Vagina (tissue), 2 donors: ENCODE measurements around the gene RUFY4. TPM values are rescaled to one million over a fixed set of nuclear protein-coding genes. Genes with fewer than 3 reads are reported as not detected.
"Not testable (repeated sequence)": the region's sequence is repeated elsewhere in the genome, so short reads cannot be mapped to it uniquely, and the experiment has no call there.

Source experiments
- DNase-seq, 2 donors: peaks; one replicate each; pipeline ENCODE4 v3.0.0-alpha.2; 2017; ENCODE audit errors: extremely low spot score in 2 of 2
- H3K27ac ChIP-seq: fragments of 200-600 bp; sonication (generic); one replicate; pipeline ENCODE4 v1.5.1; 2019
- H3K27me3 ChIP-seq: fragments of 200-600 bp; sonication (generic); one replicate; pipeline ENCODE4 v1.5.1; 2019
- H3K36me3 ChIP-seq, 2 donors: fragments of 200-600 bp; sonication (generic); one replicate each; pipeline ENCODE4 v1.5.1; 2017 to 2019
- H3K4me1 ChIP-seq: fragments of 200-600 bp; sonication (generic); one replicate; pipeline ENCODE4 v1.5.1; 2019
- H3K4me3 ChIP-seq, 2 donors: fragments of 200-600 bp; sonication (generic); 1 replicate in 1 of 2; 2 replicates in 1 of 2; pipeline ENCODE4 v1.5.1; 2016 to 2019
- H3K9me3 ChIP-seq: fragments of 200-600 bp; sonication (generic); one replicate; pipeline ENCODE4 v1.5.1; 2019
- POLR2A ChIP-seq, 2 donors: fragments of 450-650 bp; IDR thresholded peaks; one replicate each; pipeline ENCODE4 v1.6.1; 2017; ENCODE audit warnings: antibody characterized with exemption in 2 of 2, mild to moderate bottlenecking in 2 of 2, moderate library complexity in 2 of 2
- POLR2AphosphoS5 ChIP-seq, 2 donors: sonication (generic); formaldehyde crosslinking; IDR thresholded peaks; one replicate each; pipeline ENCODE4 v1.9.0; 2017; ENCODE audit warnings: antibody characterized with exemption in 2 of 2, mild to moderate bottlenecking in 2 of 2, low read depth in 1 of 2; ENCODE audit not compliant: insufficient read depth in 1 of 2
- intact Hi-C: fragments of 100-400 bp; cut with DNase I; formaldehyde crosslinking; loops from one replicate; pipeline ENCODE4 v1.15.1; 2023
- total RNA-seq: library from RNA; depleted of rRNA; stranded (reverse); fragments of >200 nt; gene quantifications from one replicate; pipeline ENCODE4 v1.2.3, GENCODE V29; 2016
- TF ChIP-seq, protein P1 (sequence below), 3 experiments: fragments of 450-650 bp in 2 of 3; fragments of 200-600 bp in 1 of 3; sonication (generic) in 1 of 3; IDR thresholded peaks; one replicate each; pipeline ENCODE4 v1.5.1; 2017 to 2019; ENCODE audit warnings: antibody characterized with exemption in 3 of 3, mild to moderate bottlenecking in 2 of 3, moderate library complexity in 2 of 3

The RUFY4 gene
- total RNA-seq, 1 donor from 2014 or later = not detected

DNA sequence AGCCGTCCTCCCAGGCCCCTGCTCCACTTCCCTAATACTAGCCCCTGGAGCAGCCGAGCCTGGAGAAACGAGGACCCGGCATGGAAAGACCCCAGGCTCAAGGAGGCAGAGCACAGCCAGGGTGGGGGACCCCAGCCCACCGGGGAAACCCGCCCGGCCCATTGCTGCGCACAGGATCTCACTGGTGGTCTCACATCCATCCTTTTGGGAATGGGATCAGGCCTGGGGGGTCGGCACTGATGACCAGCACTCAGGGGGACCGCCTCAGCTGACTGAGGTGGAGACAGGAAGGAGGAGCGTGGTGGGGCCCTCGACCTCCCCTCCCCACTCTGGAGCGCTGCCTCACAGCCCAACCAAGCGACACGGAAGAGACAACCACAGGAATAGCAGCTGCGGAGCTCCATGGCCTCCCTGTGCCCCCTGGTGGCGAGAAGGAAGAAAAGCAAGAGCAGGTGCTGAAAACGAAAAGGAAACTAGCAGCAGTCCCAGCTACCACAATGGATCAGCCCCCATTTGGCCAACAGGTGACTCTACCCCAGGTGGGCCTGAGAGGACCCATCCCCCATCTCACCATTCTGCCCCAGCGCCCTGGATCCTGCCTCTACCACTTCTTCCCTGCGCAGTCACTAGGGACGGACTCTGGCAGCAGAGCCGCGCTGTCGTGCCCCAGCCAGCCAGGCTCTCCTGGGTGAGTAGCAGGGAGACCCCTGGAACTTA lies 34.4 kb upstream of the RUFY4 start:
- intact Hi-C loops = loop anchor here (5.0 kb wide), 1 partner anchor 247 kb away; no protein-coding TSS in a partner anchor
- not testable (repeated sequence) for DNase-seq, H3K9me3 ChIP-seq, H3K27ac ChIP-seq, H3K27me3 ChIP-seq, H3K36me3 ChIP-seq
- TF ChIP-seq, protein P1, sequence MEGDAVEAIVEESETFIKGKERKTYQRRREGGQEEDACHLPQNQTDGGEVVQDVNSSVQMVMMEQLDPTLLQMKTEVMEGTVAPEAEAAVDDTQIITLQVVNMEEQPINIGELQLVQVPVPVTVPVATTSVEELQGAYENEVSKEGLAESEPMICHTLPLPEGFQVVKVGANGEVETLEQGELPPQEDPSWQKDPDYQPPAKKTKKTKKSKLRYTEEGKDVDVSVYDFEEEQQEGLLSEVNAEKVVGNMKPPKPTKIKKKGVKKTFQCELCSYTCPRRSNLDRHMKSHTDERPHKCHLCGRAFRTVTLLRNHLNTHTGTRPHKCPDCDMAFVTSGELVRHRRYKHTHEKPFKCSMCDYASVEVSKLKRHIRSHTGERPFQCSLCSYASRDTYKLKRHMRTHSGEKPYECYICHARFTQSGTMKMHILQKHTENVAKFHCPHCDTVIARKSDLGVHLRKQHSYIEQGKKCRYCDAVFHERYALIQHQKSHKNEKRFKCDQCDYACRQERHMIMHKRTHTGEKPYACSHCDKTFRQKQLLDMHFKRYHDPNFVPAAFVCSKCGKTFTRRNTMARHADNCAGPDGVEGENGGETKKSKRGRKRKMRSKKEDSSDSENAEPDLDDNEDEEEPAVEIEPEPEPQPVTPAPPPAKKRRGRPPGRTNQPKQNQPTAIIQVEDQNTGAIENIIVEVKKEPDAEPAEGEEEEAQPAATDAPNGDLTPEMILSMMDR (IDR thresholded peaks at IDR 0.05) = peak in 2 of 3 experiments; percentile 33 to 52
- H3K4me1 ChIP-seq = peaks cover 12% of the 10 kb centered on the region
- H3K4me3 ChIP-seq = peak overlapping the region in 1 of 2 donors; percentile 10

DNA sequence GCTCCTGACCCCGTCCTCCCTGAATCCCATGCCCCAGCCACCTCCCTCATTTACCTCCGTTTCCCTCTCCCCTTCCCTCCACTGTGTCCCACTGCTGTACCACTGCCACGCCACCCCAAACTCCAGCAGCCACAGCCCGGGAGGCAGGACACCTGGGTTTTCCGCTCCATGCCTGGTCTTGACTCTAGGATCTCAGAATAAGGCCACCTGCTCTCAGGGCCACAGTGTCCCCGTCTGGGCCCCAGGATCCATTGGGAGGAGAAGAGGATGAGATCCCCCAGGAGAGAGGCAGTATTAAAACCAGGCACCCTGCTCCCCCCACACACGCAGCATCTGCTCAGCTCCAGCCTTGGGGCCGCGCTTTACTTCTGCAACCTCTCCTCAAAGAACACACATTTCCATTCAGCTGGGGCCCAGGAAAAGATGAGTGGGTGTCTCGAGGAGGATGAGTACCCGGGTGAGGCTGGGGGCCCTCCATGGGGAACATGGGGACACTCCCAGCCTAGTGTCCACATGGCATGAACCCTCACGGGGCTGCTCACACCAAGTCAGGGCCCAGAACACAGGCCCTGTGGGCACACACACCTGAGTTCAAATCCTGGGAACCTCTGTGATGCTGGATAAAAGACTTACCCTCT lies 33.5 kb upstream of the RUFY4 start:
- no peaks in the 10 kb centered on the region for H3K27me3 ChIP-seq
- intact Hi-C loops = no loop called here

DNA sequence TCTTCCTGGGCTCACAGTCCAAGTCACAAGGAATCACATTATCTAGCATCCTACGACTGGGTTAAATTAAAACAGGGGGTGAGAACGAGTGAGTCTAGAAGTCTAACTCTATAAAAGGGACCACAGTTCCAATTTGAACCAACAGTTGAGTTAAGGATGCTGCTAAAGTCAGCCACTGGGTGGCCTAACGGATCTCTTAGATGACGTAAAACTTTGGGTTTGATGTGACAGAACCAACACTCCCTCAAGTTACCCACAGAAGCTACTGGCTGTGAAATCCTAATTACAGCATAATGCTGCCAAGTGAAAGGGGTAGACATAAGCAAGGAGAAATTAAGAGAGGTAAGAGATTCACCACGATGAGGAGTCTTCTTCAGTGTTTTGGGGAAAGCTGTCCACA lies 32.7 kb upstream of the RUFY4 start:
- Histone ChIP-seq H3K4me1 (peaks cover 12% of the 10 kb centered on the region), H3K4me3 (no peak overlapping the region), H3K9me3 (no peaks in the 10 kb centered on the region), H3K27ac (no peak overlapping the region), H3K36me3 (no peaks in the 10 kb centered on the region), H3K27me3 (no peaks in the 10 kb centered on the region)
- TF ChIP-seq POLR2AphosphoS5 (IDR thresholded peaks at IDR 0.05; ENCODE audit: insufficient read depth in 1 of 2, low read depth in 1 of 2) (no peak), POLR2A (IDR thresholded peaks at IDR 0.05) (no peak)
- TF ChIP-seq, protein P1 (IDR thresholded peaks at IDR 0.05) = no peak
- intact Hi-C loops = no loop called here
- DNase-seq = no peak

More for the DNA sequence above, 33.5 kb upstream of the RUFY4 start:
- Histone ChIP-seq H3K4me3 (no peak overlapping the region), H3K9me3 (no peaks in the 10 kb centered on the region), H3K4me1 (peaks cover 12% of the 10 kb centered on the region), H3K36me3 (no peaks in the 10 kb centered on the region), H3K27ac (no peak overlapping the region)
- TF ChIP-seq POLR2AphosphoS5 (IDR thresholded peaks at IDR 0.05; ENCODE audit: insufficient read depth in 1 of 2, low read depth in 1 of 2) (no peak), POLR2A (IDR thresholded peaks at IDR 0.05) (no peak)
- TF ChIP-seq, protein P1 (IDR thresholded peaks at IDR 0.05) = no peak
- DNase-seq = peak in 1 of 2 donors; percentile 86

DNA sequence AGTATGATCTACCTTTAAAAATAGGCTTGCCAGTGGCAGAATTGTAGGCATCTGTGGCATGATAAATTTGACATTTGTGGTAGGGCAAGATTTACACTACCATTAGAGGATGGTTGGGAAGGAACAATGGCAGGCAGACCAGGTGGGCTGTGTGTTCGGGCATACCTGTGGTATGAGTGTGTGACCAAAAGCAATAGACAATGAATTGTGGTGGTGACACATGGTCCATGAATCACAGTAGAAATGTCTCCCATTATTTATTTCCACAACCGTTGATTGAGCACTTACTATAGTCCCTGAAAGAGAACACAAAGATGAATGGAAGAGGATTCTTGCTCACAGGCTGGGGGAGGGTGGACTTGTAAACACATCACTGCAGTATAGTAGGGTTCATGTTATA lies 29.9 kb upstream of the RUFY4 start:
- no peaks in the 10 kb centered on the region for H3K36me3 ChIP-seq
- intact Hi-C loops = no loop called here
- H3K27ac ChIP-seq = no peak overlapping the region
- no peaks in the 10 kb centered on the region for H3K27me3 ChIP-seq
- TF ChIP-seq, protein P1 (IDR thresholded peaks at IDR 0.05) = no peak
- no peak for TF ChIP-seq POLR2A (IDR thresholded peaks at IDR 0.05)
- TF ChIP-seq POLR2AphosphoS5 (IDR thresholded peaks at IDR 0.05; ENCODE audit: insufficient read depth in 1 of 2, low read depth in 1 of 2) = no peak
- DNase-seq = no peak
- H3K4me3 ChIP-seq = no peak overlapping the region
- no peaks in the 10 kb centered on the region for H3K9me3 ChIP-seq
- peaks cover 3% of the 10 kb centered on the region for H3K4me1 ChIP-seq

DNA sequence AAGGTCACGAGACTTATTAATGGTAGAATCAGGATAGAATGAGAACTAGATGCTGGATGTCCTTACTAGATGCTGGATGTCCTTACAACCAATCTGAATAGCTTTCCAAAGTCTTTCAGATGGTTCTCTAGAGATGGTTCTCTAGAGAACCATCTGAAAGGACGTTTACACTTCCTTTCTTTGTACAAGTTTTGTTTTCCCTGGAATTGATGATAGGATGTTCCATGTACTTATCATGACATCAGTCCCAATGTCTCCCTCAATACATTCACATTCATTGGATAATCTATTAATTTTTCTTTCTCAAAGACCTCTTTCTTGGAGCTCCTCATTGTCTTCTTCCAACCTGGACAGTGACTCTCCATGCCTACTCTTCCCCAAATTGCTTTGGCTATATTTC lies 28.2 kb upstream of the RUFY4 start:
- Histone ChIP-seq H3K9me3 (no peaks in the 10 kb centered on the region), H3K36me3 (no peaks in the 10 kb centered on the region), H3K27me3 (no peaks in the 10 kb centered on the region), H3K4me3 (no peak overlapping the region), H3K27ac (no peak overlapping the region), H3K4me1 (no peaks in the 10 kb centered on the region)
- intact Hi-C loops = no loop called here
- TF ChIP-seq, protein P1 (IDR thresholded peaks at IDR 0.05) = no peak
- TF ChIP-seq POLR2A (IDR thresholded peaks at IDR 0.05) = no peak
- TF ChIP-seq POLR2AphosphoS5 (IDR thresholded peaks at IDR 0.05; ENCODE audit: insufficient read depth in 1 of 2, low read depth in 1 of 2) = no peak
- DNase-seq = no peak
